Esophagus squamous epithelium (tissue), 5 donors: Measurements from ENCODE around the gene DZIP1. TPM values are rescaled to one million over a fixed set of nuclear protein-coding genes. Genes with fewer than 3 reads are reported as not detected.
"Not testable (repeated sequence)": the region's sequence is repeated elsewhere in the genome, so short reads cannot be mapped to it uniquely, and the experiment has no call there.

Source experiments
- DNase-seq: peaks from one replicate; lab custom pipeline; 2025; lab: John Stamatoyannopoulos, UW
- H3K27ac ChIP-seq, 4 donors: fragments of 200-600 bp; sonication (generic); one replicate each; pipeline ENCODE4 v1.5.1; 2016 to 2019; ENCODE audit warnings: mild to moderate bottlenecking in 1 of 4
- H3K27me3 ChIP-seq, 4 donors: fragments of 200-600 bp; sonication (generic); 1 replicate in 3 of 4; 2 replicates in 1 of 4; pipeline versions ENCODE4 v1.5.1 to v1.6.0; 2017 to 2021; ENCODE audit warnings: antibody characterized with exemption in 1 of 4
- H3K36me3 ChIP-seq, 3 donors: fragments of 200-600 bp; sonication (generic); one replicate each; pipeline ENCODE4 v1.5.1; 2016 to 2019
- H3K4me1 ChIP-seq, 3 donors: fragments of 200-600 bp; sonication (generic); one replicate each; pipeline ENCODE4 v1.5.1; 2017 to 2019
- H3K4me3 ChIP-seq, 4 donors: fragments of 200-600 bp; sonication (generic); 1 replicate in 3 of 4; 2 replicates in 1 of 4; pipeline ENCODE4 v1.5.1; 2016 to 2019; ENCODE audit warnings: mild to moderate bottlenecking in 2 of 4, moderate library complexity in 1 of 4
- H3K9me3 ChIP-seq, 3 donors: fragments of 200-600 bp; sonication (generic); one replicate each; pipeline ENCODE4 v1.5.1; 2016 to 2019
- POLR2A ChIP-seq, 4 donors: fragments of 450-650 bp; IDR thresholded peaks; one replicate each; pipeline ENCODE4 v1.6.1; 2017; ENCODE audit warnings: antibody characterized with exemption in 4 of 4, mild to moderate bottlenecking in 4 of 4, moderate library complexity in 3 of 4
- WGBS, 2 donors: methylation state at CpG; one replicate each; pipeline ENCODE4 v1.1.5; 2018; 5-methylcytosine and 5-hydroxymethylcytosine counted together
- intact Hi-C: fragments of 100-400 bp; cut with DNase I; formaldehyde crosslinking; loops from one replicate; pipeline ENCODE4 v1.15.0; 2022
- total RNA-seq, 4 donors: library from RNA; depleted of rRNA; stranded (reverse); fragments of >200 nt; gene quantifications; one replicate each; pipeline ENCODE4 v1.1.0, GENCODE V29; 2016
- TF ChIP-seq, protein P1 (sequence below), 6 experiments: fragments of 450-650 bp in 4 of 6; fragments of 200-600 bp in 2 of 6; sonication (generic) in 2 of 6; IDR thresholded peaks; one replicate each; pipeline ENCODE4 v1.5.1; 2016 to 2019; ENCODE audit warnings: antibody characterized with exemption in 6 of 6, mild to moderate bottlenecking in 4 of 6, moderate library complexity in 4 of 6
- donor health status: DM: yes; HTN: yes; CAD: no.

The DZIP1 gene
- total RNA-seq, 4 donors from 2014 or later: 2.9 to 12.8 (median 7.0) TPM

DNA sequence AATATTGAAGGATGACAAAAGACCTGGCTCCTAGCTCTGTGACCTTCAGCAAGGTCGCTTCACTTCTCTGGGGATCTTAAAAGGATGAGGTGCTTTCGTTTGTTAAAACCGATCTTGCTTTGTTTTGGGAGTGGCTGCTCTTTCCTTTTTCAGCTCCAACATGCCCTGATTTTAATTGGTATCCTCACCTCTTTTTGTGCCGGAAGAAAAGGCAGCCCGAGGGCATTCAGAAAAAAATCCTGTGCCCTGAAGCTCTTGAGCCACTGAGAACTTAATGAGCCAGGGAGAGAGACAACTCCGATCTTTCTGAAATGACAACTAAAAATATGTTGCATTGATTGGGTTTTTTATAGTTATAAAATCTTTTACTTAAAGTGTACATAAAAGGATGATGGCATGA, 72.6 kb downstream of the DZIP1 start:
- no peaks in the 10 kb centered on the region for H3K9me3 ChIP-seq
- 25 to 37% methylated on average over 6 of the region's 6 CpGs for WGBS, 2 donors
- intact Hi-C loops: no loop called here
- peaks cover 0 to 13% (median 0%) of the 10 kb centered on the region in 3 donors for H3K4me1 ChIP-seq
- H3K27me3 ChIP-seq: peaks cover 0 to 8% (median 0%) of the 10 kb centered on the region in 4 donors
- TF ChIP-seq, protein P1, sequence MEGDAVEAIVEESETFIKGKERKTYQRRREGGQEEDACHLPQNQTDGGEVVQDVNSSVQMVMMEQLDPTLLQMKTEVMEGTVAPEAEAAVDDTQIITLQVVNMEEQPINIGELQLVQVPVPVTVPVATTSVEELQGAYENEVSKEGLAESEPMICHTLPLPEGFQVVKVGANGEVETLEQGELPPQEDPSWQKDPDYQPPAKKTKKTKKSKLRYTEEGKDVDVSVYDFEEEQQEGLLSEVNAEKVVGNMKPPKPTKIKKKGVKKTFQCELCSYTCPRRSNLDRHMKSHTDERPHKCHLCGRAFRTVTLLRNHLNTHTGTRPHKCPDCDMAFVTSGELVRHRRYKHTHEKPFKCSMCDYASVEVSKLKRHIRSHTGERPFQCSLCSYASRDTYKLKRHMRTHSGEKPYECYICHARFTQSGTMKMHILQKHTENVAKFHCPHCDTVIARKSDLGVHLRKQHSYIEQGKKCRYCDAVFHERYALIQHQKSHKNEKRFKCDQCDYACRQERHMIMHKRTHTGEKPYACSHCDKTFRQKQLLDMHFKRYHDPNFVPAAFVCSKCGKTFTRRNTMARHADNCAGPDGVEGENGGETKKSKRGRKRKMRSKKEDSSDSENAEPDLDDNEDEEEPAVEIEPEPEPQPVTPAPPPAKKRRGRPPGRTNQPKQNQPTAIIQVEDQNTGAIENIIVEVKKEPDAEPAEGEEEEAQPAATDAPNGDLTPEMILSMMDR (IDR thresholded peaks at IDR 0.05): no peak
- TF ChIP-seq POLR2A (IDR thresholded peaks at IDR 0.05): no peak
- H3K4me3 ChIP-seq: no peak overlapping the region
- no peak overlapping the region for H3K27ac ChIP-seq
- no peak for DNase-seq
- no peaks in the 10 kb centered on the region for H3K36me3 ChIP-seq

DNA sequence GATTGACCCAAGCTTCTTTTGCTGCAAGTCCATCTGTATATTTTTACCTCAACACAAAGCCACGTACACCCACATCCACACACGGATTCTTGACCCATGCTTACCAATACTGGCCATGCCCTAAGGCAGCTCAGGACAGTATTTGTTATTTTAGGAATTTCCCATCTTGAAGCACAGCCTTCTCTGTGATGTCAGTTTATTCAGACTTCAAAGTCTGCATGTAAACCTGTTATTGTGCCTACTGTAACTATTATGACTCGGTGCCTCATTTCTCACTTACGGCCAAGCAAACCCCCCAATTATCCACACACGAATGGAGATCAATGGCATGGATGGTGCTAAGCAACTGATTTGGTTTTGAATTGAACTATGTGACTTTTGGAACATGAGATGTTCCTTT, 74.5 kb downstream of the DZIP1 start:
- Histone ChIP-seq H3K27ac (no peak overlapping the region), H3K27me3 (peaks cover 0 to 8% (median 0%) of the 10 kb centered on the region in 4 donors), H3K4me3 (no peak overlapping the region), H3K9me3 (no peaks in the 10 kb centered on the region), H3K36me3 (no peaks in the 10 kb centered on the region), H3K4me1 (peaks cover 0 to 13% (median 0%) of the 10 kb centered on the region in 3 donors)
- no peak for TF ChIP-seq POLR2A (IDR thresholded peaks at IDR 0.05)
- TF ChIP-seq, protein P1 (IDR thresholded peaks at IDR 0.05): no peak
- DNase-seq: no peak
- intact Hi-C loops: no loop called here
- WGBS, 2 donors: 79 to 80% methylated on average over 5 of the region's 5 CpGs

DNA sequence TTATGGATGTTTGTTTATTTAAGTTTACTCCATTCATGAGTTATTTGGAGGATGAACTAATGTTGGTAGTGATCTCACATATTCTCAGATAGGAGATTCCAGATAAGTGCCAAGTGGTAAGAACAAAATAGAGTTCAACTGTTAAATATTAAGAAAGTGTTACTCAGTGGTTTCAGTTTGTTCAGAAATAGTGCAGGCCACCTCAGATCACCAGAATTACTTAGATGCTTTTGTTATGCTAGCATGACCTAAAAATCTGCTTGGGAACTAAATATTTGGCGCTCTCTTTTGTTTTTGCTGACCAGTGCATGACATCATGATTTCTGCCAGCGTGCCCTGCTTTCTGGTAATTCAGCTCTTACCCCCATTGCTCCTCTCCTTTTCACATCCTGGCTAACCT, 76.4 kb downstream of the DZIP1 start:
- no peak overlapping the region for H3K27ac ChIP-seq
- H3K27me3 ChIP-seq: peaks cover 0 to 8% (median 0%) of the 10 kb centered on the region in 4 donors
- WGBS, 2 donors: 89 to 90% methylated on average over 2 of the region's 2 CpGs
- no peaks in the 10 kb centered on the region for H3K36me3 ChIP-seq
- TF ChIP-seq POLR2A (IDR thresholded peaks at IDR 0.05): no peak
- TF ChIP-seq, protein P1 (IDR thresholded peaks at IDR 0.05): no peak
- intact Hi-C loops: no loop called here
- H3K4me1 ChIP-seq: peaks cover 0 to 7% (median 0%) of the 10 kb centered on the region in 3 donors
- no peaks in the 10 kb centered on the region for H3K9me3 ChIP-seq
- no peak overlapping the region for H3K4me3 ChIP-seq
- no peak for DNase-seq

DNA sequence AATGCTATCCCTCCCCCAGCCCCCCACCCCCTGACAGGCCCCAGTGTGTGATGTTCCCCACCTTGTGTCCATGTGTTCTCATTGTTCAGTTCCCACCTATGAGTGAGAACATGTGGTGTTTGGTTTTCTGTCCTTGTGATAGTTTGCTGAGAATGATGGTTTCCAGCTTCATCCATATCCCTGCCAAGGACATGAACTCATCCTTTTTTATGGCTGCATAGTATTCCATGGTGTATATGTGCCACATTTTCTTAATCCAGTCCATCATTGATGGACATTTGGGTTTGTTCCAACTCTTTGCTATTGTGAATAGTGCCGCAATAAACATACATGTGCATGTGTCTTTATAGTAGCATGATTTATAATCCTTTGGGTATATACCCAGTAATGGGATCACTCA, 78.7 kb downstream of the DZIP1 start:
- 92 to 100% methylated on average over 1 of the region's 1 CpG for WGBS, 2 donors
- DNase-seq, H3K36me3 ChIP-seq, H3K4me1 ChIP-seq, H3K27ac ChIP-seq, H3K4me3 ChIP-seq, H3K9me3 ChIP-seq, intact Hi-C loops: not testable (repeated sequence)
- H3K27me3 ChIP-seq: peaks cover 0 to 15% (median 0%) of the 10 kb centered on the region in 4 donors

DNA sequence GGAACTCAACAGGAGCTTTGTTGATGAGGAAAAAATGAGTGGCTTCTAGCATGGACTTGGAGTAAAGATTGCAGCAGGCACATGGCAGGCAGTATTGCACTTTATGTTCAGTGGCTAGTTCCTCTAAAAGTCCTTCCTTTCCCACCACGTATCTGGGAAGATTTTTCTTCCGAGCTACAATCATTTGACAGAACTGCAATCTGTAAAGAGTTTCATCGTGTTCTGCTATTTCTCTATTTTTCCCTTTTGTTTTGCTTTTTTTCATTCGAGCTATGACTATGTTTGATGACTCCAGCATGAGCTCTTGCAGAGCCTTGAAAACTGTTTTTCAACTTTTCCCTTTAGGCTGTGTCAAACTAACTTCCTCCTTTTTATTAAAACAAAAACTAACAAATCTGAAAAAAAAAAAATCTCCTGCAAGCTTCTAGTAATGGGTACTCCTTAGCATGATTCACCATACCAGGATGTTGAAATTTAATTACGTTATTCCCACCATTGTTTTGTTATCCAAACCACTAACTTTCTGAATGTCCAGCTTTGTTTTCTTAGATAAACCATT, 79.7 kb downstream of the DZIP1 start:
- TF ChIP-seq POLR2A (IDR thresholded peaks at IDR 0.05): no peak
- TF ChIP-seq, protein P1 (IDR thresholded peaks at IDR 0.05): no peak
- no peak for DNase-seq
- Histone ChIP-seq H3K4me3 (no peak overlapping the region), H3K4me1 (no peaks in the 10 kb centered on the region), H3K36me3 (no peaks in the 10 kb centered on the region), H3K9me3 (no peaks in the 10 kb centered on the region), H3K27me3 (peaks cover 0 to 16% (median 0%) of the 10 kb centered on the region in 4 donors), H3K27ac (no peak overlapping the region)
- 11 to 17% methylated on average over 5 of the region's 5 CpGs for WGBS, 2 donors
- intact Hi-C loops: no loop called here
